OCI-LY3 (cell line): ENCODE data around the gene KLF2.

ENCODE experiments used
- CTCF ChIP-seq: fragments of 200-600, 300-600 bp; sonication (generic); IDR thresholded peaks from 2 replicates; pipeline ENCODE4 v1.5.1; 2014; ENCODE audit warnings: antibody characterized with exemption, low read length, low read depth
- EZH2phosphoT487 ChIP-seq: fragments of 200-600 bp; shearing (Covaris generic); IDR thresholded peaks from 2 replicates; pipeline ENCODE4 v1.6.1; 2018; ENCODE audit warnings: antibody characterized with exemption, mixed run types, low read depth

- no peak for TF ChIP-seq CTCF
- TF ChIP-seq EZH2phosphoT487: 0 out of 2 replicates have a peak, but pooled peaks have one; percentile 19
These were observed 44.0 kb downstream of the KLF2 start for GRCh38 chr19:16368385-16369305.
